HG03460 (cell line): ENCODE results near the gene SRGAP2B.
"Not testable (repeated sequence)": the region's sequence is repeated elsewhere in the genome, so short reads cannot be mapped to it uniquely, and the experiment has no call there.

Source experiments
- ATAC-seq: cut with Tn5 transposase; IDR thresholded peaks from one replicate; pipeline ENCODE4 v1.9.1; 2021; ENCODE audit not compliant: unreplicated experiment

Gene SRGAP2B

DNA sequence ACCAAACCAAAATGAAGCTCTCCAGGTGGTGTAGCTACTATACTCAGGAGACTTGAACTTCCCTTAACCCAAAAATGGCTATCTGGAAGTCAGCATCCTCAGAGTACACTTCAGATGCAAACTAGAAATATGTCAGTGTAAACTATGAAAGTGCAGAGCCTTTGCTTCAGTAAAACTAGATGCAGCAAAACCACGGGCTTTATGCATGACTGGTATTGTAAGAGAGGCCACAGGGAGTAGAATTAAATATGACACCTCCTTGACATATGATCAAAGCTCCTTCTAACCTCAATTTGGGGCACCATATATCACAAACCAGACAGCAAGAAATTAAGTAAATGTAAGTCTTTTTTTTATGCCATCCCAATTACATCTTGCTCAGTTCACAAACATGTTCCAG is 47.6 kb downstream of the SRGAP2B start:
- peak; percentile 62 for ATAC-seq

- not testable (repeated sequence) for ATAC-seq
Observed at GRCh38 chr1:145045571-145046273, 49.4 kb downstream of the SRGAP2B start.

DNA sequence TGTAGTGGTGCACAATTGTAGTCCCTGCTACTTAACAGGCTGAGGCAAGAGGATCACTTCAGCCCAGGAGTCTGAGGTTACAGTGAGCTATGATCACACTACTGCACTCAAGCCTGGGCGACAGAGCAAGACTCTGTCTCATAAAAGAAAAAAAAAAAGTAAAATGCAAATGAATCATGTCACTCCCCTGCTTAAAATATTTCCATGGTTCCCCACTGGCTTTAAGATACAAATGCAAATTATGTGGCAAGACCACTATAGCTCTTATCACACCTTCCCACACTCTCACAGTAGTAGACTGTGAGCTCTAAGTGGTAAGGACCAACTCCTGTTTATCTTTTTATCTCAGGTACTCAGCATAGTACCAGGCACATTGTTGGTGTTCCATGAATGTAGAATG is 53.6 kb downstream of the SRGAP2B start:
- ATAC-seq: peak; percentile 86

DNA sequence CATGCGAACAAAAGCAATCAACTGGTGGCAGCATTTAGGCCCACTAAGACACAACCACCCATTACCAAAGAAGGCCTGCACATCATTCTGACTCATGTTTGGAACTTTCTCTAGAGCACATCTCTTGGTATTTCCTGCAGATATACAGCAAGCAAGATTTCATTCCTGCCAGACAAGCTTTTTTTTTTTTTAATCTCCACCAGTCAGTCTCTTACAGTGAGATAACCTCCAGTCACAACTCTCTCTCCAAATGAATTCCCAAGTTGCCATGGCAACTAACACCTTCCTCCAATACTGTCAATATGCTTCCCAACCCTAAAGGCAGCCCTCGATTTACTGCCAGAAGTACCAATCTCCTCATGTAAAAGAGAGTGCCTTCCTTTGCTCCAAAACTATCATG is 59.1 kb downstream of the SRGAP2B start:
- ATAC-seq: not testable (repeated sequence)

DNA sequence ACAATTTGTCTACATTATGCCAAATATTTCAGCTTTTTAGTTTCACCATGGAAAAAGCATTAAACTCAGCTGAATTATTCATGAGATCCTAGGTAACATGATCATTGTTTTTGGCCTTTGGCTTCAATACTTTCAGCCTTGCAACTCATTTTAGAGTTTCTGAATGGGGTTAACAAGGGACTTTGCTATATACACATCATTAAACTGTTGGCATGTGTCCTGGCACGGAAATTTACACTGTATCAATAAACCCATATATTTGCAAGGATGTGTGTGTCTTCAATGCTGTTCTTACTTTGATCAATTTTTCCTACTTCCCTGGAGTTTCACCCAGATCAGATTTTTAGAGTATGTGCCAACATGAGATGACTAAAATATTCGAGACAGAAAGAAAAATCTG is 61.6 kb downstream of the SRGAP2B start:
- ATAC-seq: not testable (repeated sequence)

DNA sequence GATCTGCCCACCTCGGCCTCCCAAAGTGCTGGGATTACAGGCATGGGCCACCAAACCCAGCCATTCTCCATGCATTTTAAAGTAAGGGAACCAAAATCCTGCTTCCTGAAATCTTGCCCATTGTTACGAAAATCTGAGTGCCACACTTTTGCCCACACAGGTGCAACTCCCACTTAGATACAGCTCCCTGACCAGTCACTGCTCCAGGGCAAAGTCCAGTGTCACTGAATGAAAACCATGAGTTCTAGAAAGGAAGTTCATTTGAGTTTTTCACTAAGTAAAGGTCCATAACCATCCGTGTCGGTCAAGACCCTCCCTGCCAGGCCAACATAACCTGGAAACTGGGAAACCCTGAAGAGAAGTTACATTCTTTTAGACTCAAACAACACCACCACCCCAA is 67.9 kb downstream of the SRGAP2B start:
- not testable (repeated sequence) for ATAC-seq

DNA sequence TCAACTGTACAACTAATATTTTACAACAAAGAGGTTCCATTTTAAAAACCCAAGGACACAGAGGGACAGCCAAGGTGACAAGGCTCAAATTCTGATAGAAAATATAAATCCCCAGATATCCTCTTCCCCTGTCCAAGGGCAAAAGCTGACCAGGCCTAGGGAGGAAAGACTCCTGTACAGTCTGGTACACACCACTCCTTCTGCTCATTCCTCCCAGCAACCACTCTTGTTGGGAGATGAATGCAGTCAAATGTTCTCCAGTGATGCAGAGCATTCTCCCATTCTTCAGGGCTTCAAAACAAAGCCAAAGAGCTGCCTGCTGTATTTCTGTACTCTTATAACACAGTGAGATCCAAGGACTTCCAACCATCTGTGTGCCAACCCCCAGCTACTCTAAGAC is 69.8 kb downstream of the SRGAP2B start:
- not testable (repeated sequence) for ATAC-seq

DNA sequence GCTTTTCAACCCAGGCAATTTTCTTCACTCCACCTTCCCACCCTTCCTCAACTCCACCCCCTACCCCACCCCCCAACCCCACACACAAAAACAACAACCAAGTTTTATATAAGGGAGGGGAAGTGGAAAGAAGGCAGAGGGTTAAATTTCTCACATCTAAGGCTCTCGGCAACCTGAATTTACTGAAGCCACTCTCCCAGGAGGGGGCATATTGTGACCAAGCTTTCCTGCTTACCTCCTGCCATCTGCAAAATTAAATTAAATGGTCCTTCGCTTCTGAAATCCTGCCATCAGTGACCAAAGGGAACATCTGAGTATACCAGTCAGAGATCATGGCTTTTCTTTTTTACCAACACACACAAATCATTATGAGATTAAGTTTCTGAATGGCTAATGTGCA is 72.9 kb downstream of the SRGAP2B start:
- ATAC-seq: not testable (repeated sequence)

- not testable (repeated sequence) for ATAC-seq
Observed at GRCh38 chr1:145021749-145022148, 73.4 kb downstream of the SRGAP2B start.

DNA sequence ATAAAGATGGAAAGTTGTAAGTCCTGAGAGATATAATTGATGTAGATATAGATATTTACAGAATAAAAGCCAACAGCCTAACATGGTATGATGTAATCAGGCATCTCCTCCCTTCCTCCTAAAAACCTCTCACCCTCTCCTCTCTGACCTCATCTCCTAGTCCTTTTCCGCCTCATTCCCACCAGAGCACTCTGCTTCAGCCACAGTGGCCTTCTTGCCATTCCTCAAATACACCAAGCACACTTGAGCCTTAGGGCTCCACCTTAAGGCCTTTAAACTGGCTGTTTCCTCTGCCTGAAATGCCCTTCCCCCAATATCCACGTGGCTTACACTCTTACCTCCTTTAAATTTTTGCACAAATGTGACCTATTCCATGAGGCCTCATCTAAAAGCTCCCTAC is 75.4 kb downstream of the SRGAP2B start:
- ATAC-seq: not testable (repeated sequence)

DNA sequence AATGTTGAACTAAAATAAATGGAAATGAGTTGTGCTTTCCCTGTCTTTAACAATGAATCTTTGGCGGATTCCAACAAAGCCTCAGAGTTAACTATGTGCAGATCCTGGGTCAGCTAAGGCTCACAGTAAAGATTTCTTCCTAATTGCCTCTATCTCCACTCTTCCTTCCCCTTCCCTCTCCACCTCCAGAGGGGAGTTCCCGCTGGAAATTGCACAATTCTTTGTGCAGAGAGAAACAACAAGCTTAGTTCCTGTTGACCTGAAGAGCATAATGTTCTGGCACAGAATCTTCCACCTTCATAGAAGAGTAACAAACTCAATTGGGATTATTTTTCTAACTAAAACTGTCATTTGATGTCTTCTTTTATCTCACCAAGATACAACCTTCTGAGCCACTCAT is 77.4 kb downstream of the SRGAP2B start:
- not testable (repeated sequence) for ATAC-seq

DNA sequence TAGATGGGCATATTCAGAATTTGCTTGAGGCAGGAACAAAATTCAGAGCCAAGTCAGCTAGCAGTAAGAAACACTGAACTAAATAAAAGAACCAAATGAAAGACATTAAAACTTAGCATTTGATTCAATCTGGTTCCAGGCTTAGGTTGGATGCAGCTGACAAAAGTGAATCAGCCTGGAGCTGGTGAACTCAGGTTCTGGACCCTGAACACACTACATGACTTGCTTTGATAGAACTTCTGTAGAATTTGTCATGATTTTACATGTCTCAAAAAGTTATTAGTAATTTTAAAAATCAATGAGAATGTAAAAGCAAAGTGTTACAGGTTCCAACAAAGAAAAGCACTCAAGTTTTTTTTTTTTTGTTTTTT is 78.7 kb downstream of the SRGAP2B start:
- ATAC-seq: not testable (repeated sequence)

- peak; percentile 59 for ATAC-seq
Observed at GRCh38 chr1:145015744-145016491, 79.2 kb downstream of the SRGAP2B start.

DNA sequence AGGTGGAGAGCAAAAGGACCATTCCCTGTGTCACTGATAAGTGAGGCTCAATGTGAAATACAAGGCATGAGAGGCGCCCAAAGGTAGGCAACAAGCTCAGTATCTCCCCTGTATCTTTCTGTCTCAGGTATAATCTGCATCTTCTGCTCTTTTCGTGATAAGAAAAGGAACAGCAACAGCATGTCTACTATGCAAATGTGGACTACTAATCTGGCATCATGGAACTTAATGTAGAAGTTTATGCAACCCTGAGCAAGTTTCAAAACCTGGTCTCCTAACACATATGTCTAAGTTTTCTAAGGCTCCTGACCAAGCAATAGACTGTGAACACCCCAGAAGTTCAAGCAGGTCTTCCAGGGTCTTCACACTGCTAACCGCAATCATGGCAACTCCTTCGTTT is 81.8 kb downstream of the SRGAP2B start:
- ATAC-seq: not testable (repeated sequence)

DNA sequence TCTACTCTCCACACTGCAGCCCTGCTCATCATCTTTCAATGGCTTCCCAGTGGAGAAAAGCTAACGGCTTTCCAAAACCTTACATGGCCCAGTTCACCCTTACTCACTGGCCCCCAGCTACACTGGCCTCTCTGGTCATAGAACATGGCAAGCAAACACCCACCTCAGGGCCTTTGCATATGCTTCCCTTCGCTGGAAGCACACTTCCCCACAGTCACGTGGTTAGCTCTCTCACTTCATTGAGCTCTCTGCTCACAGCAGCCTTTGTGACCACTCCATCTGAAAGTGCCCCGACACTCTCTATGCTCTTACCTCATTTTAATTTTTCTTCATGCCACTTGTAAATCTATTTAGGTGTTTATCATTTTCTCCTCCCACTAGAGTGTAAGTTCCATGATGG is 83.3 kb downstream of the SRGAP2B start:
- not testable (repeated sequence) for ATAC-seq

GRCh38 chr1:145010580-145010979 is 84.5 kb downstream of the SRGAP2B start:
- not testable (repeated sequence) for ATAC-seq

GRCh38 chr1:145009928-145010327 is 85.2 kb downstream of the SRGAP2B start:
- not testable (repeated sequence) for ATAC-seq

DNA sequence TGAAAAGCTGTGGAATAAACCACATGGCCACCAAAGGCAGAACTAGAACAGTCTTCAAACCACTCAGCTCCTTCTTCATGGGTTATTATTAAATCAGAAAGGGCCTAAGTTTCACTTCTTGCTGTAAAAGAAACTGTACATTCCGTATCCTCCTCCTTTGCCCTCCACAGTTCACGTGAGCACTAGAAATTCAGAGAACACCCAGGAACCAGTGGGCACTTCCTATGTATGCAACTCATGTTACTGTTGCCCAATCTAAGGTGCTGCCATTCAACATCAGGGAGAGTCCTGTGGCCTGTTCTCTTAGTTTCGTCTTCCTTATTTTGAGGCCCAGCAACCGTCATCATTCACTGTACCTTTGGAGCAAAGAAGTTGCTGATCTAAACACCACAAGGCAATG is 86.7 kb downstream of the SRGAP2B start:
- peak; percentile 41 for ATAC-seq

GRCh38 chr1:145005142-145005541 is 90.0 kb downstream of the SRGAP2B start:
- ATAC-seq: not testable (repeated sequence)

DNA sequence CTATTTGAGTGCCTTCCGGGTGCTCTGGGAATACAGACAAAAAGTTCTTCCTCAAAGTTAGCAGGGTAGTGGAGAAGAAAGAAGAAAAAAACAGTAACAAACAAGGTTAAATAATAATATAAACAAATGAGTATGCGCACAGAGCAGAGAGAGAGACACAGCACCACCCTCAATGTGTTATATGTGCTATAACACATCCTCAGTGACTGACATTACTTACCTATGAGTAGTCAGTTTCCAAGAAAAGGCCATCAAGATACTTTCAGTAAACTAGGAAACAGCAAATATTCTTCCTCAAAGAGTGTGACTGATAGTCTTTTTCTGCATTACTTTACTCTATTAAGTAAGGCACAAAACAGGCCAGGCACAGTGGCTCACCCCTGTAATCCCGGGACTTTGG is 93.7 kb downstream of the SRGAP2B start:
- ATAC-seq: not testable (repeated sequence)

DNA sequence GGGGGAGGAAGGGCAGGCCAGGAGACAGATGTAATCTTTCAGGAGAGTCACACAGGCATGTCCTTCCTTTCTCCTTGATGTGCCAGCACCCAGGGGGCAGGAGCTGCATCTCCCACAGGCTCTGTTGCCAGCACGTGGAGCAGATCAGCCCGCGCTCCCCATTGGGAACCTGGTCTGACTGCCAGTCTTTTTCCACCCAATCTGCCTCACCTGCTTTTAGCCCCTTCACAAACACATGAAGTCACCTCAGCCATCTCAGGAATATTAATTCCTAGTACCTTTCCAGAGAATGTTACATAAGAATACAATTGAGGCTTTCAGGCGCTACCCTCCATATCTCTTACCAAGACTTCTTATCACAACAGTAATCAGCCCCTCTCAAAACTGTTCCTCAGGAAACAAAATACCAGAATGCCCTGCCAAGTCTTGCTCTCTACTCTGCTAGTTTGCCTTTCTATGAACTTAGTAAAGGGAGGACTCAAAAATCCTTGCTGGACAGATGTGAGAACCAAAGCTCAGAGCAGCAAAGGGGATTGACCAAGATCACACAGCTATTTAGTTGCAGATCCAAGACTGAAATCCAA is 94.3 kb downstream of the SRGAP2B start:
- ATAC-seq: not testable (repeated sequence)
